WI38 (cell line): Measurements from ENCODE around the gene HIGD2B.

Experiments
- H3K4me3 ChIP-seq: 2 replicates; pipeline ENCODE4 v1.5.1; 2011; ENCODE audit warnings: low read depth, mild to moderate bottlenecking, control low read depth, low read length
- TF ChIP-seq, protein P1 (sequence below): IDR thresholded peaks from 2 replicates; pipeline ENCODE4 v1.5.1; 2012; ENCODE audit warnings: low read depth, mild to moderate bottlenecking, control low read depth, low read length

Gene HIGD2B

DNA sequence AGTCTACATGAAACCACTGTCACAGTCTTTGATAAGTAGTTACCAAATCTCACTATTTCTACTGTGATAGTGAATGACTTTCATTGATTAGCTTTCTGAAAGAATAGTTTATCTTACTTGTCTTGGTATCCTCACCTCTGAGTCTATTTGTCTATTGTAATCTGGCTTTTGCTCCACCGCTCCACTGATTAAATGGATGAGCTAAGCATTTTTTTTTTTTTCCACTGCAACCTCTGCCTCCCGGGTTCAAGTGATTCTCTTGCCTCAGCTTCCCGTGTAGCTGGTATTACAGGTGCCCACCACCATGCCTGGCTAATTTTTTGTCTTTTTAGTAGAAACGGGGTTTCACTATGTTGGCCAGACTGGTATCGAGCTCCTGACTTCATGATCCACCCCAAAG is 13.0 kb upstream of the HIGD2B start:
- TF ChIP-seq, protein P1, sequence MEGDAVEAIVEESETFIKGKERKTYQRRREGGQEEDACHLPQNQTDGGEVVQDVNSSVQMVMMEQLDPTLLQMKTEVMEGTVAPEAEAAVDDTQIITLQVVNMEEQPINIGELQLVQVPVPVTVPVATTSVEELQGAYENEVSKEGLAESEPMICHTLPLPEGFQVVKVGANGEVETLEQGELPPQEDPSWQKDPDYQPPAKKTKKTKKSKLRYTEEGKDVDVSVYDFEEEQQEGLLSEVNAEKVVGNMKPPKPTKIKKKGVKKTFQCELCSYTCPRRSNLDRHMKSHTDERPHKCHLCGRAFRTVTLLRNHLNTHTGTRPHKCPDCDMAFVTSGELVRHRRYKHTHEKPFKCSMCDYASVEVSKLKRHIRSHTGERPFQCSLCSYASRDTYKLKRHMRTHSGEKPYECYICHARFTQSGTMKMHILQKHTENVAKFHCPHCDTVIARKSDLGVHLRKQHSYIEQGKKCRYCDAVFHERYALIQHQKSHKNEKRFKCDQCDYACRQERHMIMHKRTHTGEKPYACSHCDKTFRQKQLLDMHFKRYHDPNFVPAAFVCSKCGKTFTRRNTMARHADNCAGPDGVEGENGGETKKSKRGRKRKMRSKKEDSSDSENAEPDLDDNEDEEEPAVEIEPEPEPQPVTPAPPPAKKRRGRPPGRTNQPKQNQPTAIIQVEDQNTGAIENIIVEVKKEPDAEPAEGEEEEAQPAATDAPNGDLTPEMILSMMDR = no peak
- H3K4me3 ChIP-seq = no peak overlapping the region

DNA sequence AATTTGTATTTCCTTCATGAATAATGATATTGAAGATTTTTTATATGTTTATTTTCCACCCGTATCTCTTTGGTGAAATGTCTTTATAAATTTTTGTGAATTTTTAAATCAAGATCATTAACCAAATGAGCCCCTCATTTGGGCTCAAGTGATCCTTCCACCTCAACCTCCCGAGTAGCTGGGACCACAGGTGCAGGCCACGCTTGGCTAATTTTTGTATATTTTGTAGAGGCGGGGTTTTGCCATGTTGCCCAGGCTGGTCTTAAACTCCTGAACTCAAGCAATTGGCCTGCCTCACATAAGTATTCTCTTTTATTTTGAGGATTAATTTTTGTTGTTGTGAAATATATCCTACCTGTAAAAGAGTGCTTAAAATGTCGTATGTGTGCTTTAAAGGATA is 5.0 kb upstream of the HIGD2B start:
- H3K4me3 ChIP-seq = no peak overlapping the region
- TF ChIP-seq, protein P1 = no peak

DNA sequence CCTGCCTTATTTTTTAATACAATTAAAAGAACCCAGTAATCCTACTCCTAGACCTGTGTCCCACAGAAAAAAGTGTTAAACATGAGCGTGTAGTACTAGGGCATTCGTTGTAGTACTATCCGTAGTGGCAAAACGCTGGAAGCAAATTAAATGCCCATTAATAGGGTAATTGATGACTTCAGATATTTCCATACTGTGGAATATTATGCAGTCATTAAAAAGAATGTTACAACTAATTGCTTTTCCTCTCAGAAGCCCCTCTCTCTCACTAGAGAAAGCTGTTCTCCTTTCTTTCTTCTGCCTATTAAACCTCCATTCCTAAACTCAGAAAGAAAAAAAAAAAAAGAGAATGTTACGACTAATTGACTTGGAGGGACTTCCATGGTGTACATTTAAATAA is 2.7 kb upstream of the HIGD2B start:
- TF ChIP-seq, protein P1 = no peak
- no peak overlapping the region for H3K4me3 ChIP-seq

DNA sequence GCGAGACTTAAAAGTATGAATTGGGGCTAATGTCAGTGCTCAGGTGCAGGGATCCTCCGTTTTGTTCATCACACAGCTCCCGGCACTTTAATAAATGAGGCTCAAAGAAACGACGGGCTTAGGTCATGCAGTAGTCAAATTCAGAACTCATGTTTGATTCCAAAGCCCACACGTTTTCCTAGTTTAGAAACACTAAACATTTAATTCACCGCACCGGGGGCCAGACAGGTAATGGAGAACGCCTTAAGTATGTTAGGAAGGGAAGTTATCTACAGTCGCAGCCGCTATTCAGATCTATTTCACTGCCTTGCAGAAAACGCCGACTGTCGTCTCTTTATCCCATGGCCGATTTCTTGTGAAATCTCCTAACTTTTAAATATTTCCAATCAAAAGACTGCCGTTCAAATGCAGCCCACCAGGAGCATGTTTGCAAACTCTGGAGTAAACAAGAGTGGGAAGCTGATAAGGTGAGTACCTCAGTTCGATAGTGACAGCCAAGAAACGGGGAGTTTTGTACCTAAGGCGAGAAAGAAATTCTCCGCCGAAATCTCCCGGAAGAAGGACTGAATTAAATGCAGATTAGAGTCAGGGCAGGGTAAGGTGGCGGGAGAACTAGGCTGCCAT is 569 bp downstream of the HIGD2B start:
- TF ChIP-seq, protein P1 = no peak
- peak overlapping the region; percentile 87 for H3K4me3 ChIP-seq

DNA sequence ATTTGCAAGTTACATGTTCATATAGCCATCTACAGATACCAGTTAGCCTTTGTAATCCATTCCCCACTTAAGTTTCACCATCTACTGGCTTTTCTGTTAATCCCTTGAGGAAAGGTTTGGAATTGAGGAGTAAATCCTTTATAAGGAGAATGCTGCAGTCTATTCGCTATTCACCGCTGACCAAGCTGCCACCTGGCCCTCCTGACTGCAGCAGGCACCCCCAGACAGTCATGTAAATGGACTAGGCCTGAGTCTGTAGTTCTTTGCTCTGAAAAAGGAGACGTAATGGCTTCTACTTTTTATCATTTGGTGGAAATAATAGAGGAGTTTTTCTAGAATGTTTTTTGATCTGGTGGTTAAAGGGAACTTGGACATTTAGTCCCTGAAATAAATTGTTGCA is 3.2 kb downstream of the HIGD2B start:
- TF ChIP-seq, protein P1 = no peak
- H3K4me3 ChIP-seq = no peak overlapping the region

DNA sequence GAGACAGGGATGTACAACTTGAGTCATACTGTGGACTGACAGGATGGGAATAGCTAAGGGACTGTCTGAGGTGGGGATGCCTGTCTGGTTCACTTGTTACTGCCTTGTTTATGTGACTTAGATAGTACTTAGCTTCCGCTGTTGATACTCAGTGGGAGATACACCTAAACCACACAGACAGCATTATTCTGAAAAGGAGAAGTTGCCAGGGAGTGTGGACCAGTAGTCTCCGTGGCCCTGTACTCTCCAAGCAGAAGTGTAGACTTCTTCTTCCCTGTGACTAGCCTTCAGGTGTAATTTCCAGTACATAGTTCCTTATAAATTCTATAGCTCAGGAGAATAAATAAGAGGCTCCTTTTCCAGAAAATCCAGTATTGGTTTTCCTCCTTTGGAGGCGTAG is 5.1 kb downstream of the HIGD2B start:
- TF ChIP-seq, protein P1 = no peak

DNA sequence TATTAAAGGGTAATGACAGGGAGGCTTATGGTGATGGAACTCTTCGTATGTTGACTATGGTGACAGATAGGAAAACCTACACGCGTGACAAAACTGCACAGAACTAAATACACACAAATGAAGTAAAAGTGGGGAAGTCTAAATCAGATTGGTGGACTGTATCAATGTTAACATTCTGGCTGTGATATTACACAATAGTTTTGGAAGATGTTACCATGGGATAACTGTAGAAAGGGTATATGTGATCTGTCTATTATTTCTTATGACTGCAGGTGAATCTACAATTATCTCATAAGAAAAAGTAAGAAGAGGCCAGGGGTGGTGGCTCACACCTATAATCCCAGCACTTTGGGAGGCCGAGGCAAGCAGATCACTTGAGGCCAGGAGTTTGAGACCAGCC is 9.1 kb downstream of the HIGD2B start:
- H3K4me3 ChIP-seq = no peak overlapping the region
- TF ChIP-seq, protein P1 = no peak

More for the DNA sequence above, 5.1 kb downstream of the HIGD2B start:
- no peak overlapping the region for H3K4me3 ChIP-seq
